Measurements from ENCODE around the gene TMC2.

DNA sequence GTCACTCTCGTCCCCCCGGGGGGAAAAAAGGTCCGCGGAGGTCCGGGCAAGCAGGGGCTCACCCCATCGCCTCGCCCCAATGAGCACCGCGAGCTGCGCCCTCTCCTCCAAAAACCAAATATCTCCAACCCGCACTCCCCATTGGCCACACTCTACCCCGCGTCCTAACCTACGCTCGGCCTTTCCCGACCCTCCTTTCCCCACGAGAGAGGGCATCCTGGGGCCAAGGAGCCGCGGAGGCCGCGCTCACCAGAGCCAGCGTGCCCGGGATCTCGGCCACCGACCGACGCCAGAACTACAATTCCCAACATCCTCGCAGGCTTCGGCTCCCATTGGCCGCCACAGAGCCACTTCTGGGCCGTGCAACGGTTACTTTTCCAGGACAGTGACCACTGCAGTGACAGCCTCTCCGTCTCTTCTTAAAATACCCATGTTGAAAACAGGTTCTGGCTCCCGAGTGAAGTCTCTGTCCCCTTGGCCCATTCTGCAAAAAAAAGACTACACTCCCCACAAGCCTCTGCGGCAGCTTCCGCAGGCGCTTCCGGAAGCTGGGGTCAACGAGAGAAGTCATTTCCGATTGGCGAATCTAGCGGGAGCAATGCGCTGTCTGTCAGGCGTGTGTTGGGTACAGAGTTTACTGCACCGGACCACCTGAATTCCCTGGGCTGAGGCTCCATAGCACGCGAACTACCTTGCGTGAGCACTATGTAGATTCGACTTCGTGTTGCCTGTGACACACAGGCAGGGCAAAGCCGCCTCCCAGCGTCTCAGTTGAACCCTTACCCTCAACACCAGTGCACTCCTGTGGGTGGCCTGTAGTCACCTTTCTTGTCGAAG lies 27.5 kb upstream of the TMC2 start, which contains the start of gene ZNF343:
- TF ChIP-seq, protein P1, sequence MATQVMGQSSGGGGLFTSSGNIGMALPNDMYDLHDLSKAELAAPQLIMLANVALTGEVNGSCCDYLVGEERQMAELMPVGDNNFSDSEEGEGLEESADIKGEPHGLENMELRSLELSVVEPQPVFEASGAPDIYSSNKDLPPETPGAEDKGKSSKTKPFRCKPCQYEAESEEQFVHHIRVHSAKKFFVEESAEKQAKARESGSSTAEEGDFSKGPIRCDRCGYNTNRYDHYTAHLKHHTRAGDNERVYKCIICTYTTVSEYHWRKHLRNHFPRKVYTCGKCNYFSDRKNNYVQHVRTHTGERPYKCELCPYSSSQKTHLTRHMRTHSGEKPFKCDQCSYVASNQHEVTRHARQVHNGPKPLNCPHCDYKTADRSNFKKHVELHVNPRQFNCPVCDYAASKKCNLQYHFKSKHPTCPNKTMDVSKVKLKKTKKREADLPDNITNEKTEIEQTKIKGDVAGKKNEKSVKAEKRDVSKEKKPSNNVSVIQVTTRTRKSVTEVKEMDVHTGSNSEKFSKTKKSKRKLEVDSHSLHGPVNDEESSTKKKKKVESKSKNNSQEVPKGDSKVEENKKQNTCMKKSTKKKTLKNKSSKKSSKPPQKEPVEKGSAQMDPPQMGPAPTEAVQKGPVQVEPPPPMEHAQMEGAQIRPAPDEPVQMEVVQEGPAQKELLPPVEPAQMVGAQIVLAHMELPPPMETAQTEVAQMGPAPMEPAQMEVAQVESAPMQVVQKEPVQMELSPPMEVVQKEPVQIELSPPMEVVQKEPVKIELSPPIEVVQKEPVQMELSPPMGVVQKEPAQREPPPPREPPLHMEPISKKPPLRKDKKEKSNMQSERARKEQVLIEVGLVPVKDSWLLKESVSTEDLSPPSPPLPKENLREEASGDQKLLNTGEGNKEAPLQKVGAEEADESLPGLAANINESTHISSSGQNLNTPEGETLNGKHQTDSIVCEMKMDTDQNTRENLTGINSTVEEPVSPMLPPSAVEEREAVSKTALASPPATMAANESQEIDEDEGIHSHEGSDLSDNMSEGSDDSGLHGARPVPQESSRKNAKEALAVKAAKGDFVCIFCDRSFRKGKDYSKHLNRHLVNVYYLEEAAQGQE (IDR thresholded peaks at IDR 0.05; ENCODE audit: low read depth, low read length): no peak
- no peak; a peak in 1 of 4 replicates for TF ChIP-seq EP300 (IDR thresholded peaks at IDR 0.05; ENCODE audit: borderline replicate concordance in 1 of 2, low read depth in 1 of 2, low read length in 1 of 2)
